Measurements from ENCODE around the gene SPARCL1.

Gene SPARCL1

GRCh38 chr4:87553182-87553581 is 24.0 kb upstream of the SPARCL1 start:
- H3K9me3 ChIP-seq (ENCODE audit: low read length) = no peaks in the 10 kb centered on the region
- no peaks in the 10 kb centered on the region for H3K27me3 ChIP-seq (ENCODE audit: insufficient read depth, low read length)
- H3K4me1 ChIP-seq (ENCODE audit: insufficient read depth, low read length, severe bottlenecking) = no peaks in the 10 kb centered on the region
- H4K20me1 ChIP-seq (ENCODE audit: insufficient read depth, low read length) = no peaks in the 10 kb centered on the region
- no peaks in the 10 kb centered on the region for H3K79me2 ChIP-seq (ENCODE audit: insufficient read depth, low read length)
- no peak overlapping the region for H3K4me2 ChIP-seq (ENCODE audit: low read length)
- no peak overlapping the region for H2AFZ ChIP-seq (ENCODE audit: low read length)
- no peak overlapping the region for H3K9ac ChIP-seq (ENCODE audit: low read length)
- no peak overlapping the region for H3K4me3 ChIP-seq (ENCODE audit: low read depth, low read length, poor library complexity, severe bottlenecking)
- H3K36me3 ChIP-seq (ENCODE audit: insufficient read depth, low read length) = no peaks in the 10 kb centered on the region
- TF ChIP-seq, protein P1, sequence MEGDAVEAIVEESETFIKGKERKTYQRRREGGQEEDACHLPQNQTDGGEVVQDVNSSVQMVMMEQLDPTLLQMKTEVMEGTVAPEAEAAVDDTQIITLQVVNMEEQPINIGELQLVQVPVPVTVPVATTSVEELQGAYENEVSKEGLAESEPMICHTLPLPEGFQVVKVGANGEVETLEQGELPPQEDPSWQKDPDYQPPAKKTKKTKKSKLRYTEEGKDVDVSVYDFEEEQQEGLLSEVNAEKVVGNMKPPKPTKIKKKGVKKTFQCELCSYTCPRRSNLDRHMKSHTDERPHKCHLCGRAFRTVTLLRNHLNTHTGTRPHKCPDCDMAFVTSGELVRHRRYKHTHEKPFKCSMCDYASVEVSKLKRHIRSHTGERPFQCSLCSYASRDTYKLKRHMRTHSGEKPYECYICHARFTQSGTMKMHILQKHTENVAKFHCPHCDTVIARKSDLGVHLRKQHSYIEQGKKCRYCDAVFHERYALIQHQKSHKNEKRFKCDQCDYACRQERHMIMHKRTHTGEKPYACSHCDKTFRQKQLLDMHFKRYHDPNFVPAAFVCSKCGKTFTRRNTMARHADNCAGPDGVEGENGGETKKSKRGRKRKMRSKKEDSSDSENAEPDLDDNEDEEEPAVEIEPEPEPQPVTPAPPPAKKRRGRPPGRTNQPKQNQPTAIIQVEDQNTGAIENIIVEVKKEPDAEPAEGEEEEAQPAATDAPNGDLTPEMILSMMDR (IDR thresholded peaks at IDR 0.05; ENCODE audit: low read length) = no peak
- no peak for TF ChIP-seq EZH2 (IDR thresholded peaks at IDR 0.05; ENCODE audit: borderline replicate concordance, low read length)
- no peaks in the 10 kb centered on the region for H3K9me2 ChIP-seq (ENCODE audit: low read depth, low read length)
- no peaks in the 10 kb centered on the region for H3F3A ChIP-seq (ENCODE audit: insufficient read depth, low read length)
- H3K27ac ChIP-seq (ENCODE audit: low read depth, low read length, poor library complexity, severe bottlenecking) = no peak overlapping the region

DNA sequence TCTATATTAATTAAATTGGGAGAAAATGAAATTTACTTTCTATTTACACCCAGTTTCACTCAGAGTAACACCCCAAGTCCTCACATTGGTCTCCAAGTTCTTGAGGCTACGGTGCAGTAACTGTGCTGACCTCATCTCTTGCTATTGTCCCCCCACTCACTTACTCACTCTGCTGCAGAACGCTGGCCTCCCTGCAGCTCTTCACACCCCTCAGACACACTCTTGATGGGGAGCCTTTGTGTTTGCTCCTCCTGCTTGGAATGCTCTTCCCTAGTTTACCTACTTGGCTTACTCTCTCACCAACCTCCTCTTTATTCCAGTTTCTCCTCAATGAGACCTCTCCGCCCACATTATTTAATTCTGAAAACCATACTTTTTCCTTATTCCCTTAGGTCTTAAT is 22.2 kb upstream of the SPARCL1 start:
- Histone ChIP-seq H3K4me2 (ENCODE audit: low read length) (no peak overlapping the region), H3K9ac (ENCODE audit: low read length) (no peak overlapping the region), H3F3A (ENCODE audit: insufficient read depth, low read length) (no peaks in the 10 kb centered on the region), H3K4me1 (ENCODE audit: insufficient read depth, low read length, severe bottlenecking) (no peaks in the 10 kb centered on the region), H3K36me3 (ENCODE audit: insufficient read depth, low read length) (no peaks in the 10 kb centered on the region), H3K27ac (ENCODE audit: low read depth, low read length, poor library complexity, severe bottlenecking) (no peak overlapping the region), H3K4me3 (ENCODE audit: low read depth, low read length, poor library complexity, severe bottlenecking) (no peak overlapping the region), H2AFZ (ENCODE audit: low read length) (no peak overlapping the region), H3K79me2 (ENCODE audit: insufficient read depth, low read length) (no peaks in the 10 kb centered on the region), H4K20me1 (ENCODE audit: insufficient read depth, low read length) (no peaks in the 10 kb centered on the region), H3K9me2 (ENCODE audit: low read depth, low read length) (no peaks in the 10 kb centered on the region), H3K27me3 (ENCODE audit: insufficient read depth, low read length) (no peaks in the 10 kb centered on the region), H3K9me3 (ENCODE audit: low read length) (no peaks in the 10 kb centered on the region)
- TF ChIP-seq EZH2 (IDR thresholded peaks at IDR 0.05; ENCODE audit: borderline replicate concordance, low read length) = no peak
- TF ChIP-seq, protein P1 (IDR thresholded peaks at IDR 0.05; ENCODE audit: low read length) = no peak

DNA sequence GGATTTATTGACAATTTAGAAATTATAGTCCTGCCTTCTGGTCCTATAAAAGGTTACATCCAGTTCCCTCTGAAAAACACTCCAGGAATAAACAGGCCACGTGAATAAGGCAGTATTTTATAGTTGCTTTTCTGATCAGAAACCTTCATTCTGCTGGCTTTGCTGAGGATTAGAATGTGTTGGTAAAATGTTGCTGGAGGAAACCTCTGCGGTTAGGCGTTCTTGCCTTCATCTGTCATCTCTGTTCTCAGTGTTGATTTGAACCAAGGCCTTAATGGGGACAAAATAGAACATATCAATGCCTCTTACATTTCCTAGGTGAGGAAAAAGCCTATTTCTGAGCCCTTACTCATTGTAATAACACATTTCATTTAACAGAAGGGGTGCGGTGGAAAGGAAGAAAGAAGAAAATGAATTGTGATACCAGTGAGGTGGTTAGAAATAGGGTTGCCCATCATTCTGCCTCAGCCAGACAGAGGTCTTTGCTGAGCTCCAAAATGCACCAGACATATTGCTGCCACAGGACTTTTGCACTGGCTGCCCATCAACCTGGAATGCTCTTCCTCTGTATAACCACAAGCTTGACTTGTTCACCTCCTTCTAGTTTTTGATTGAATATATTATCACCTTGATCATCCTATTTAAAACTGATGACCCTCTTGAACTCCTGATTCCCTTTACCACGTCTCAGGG is 18.0 kb upstream of the SPARCL1 start:
- Histone ChIP-seq H3K27ac (ENCODE audit: low read depth, low read length, poor library complexity, severe bottlenecking) (no peak overlapping the region), H3K9ac (ENCODE audit: low read length) (no peak overlapping the region), H3K4me2 (ENCODE audit: low read length) (no peak overlapping the region), H3K27me3 (ENCODE audit: insufficient read depth, low read length) (no peaks in the 10 kb centered on the region), H3K79me2 (ENCODE audit: insufficient read depth, low read length) (no peaks in the 10 kb centered on the region), H3F3A (ENCODE audit: insufficient read depth, low read length) (no peaks in the 10 kb centered on the region), H2AFZ (ENCODE audit: low read length) (no peak overlapping the region), H3K4me1 (ENCODE audit: insufficient read depth, low read length, severe bottlenecking) (no peaks in the 10 kb centered on the region), H3K9me3 (ENCODE audit: low read length) (no peaks in the 10 kb centered on the region), H3K9me2 (ENCODE audit: low read depth, low read length) (no peaks in the 10 kb centered on the region), H3K36me3 (ENCODE audit: insufficient read depth, low read length) (no peaks in the 10 kb centered on the region), H4K20me1 (ENCODE audit: insufficient read depth, low read length) (no peaks in the 10 kb centered on the region), H3K4me3 (ENCODE audit: low read depth, low read length, poor library complexity, severe bottlenecking) (no peak overlapping the region)
- TF ChIP-seq EZH2 (IDR thresholded peaks at IDR 0.05; ENCODE audit: borderline replicate concordance, low read length) = no peak
- TF ChIP-seq, protein P1 (IDR thresholded peaks at IDR 0.05; ENCODE audit: low read length) = no peak

Measured in OCI-LY1 (cell line).